IMR-90 (cell line): Measurements from ENCODE around the gene VASN. TPM values are rescaled to one million over a fixed set of nuclear protein-coding genes. Genes with fewer than 3 reads are reported as not detected.

Experiments
- ATAC-seq: fragments of 200-7000 bp; cut with Tn5 transposase; 2 replicates; pipeline ENCODE4 v1.9.1; 2020; ENCODE audit warnings: low read depth, mild to moderate bottlenecking, moderate library complexity
- BruUV-seq: library from RNA; stranded (reverse); fragments of 400-500 nt; replicated peaks from 2 replicates; lab custom pipeline; 2021; lab: Mats Ljungman, UMichigan
- CTCF ChIA-PET: fragments of 300-600 bp; formaldehyde crosslinking; extraction: SDS; loops from one replicate; lab custom pipeline; 2021; ENCODE audit warnings: antibody characterized with exemption; lab: Yijun Ruan, JAX
- POLR2A ChIA-PET: fragments of 300-600 bp; sonication (Branson Sonifier 250); formaldehyde crosslinking; loops from one replicate; lab custom pipeline; 2022; ENCODE audit warnings: antibody characterized with exemption; ENCODE audit not compliant: unreplicated experiment; lab: Charles Lee
- DNase-seq: peaks from one replicate; pipeline ENCODE4 v3.0.0; 2013
- H2AFZ ChIP-seq: replicated peaks from 2 replicates; pipeline ENCODE3; 2013; ENCODE audit warnings: low read length, mild to moderate bottlenecking; ENCODE audit not compliant: poor library complexity
- H2AK5ac ChIP-seq: 2 replicates; pipeline ENCODE4 v1.6.1; 2013; ENCODE audit warnings: low read depth, low read length, inconsistent platforms
- H2AK9ac ChIP-seq: replicated peaks from 2 replicates; pipeline ENCODE3; 2013; ENCODE audit warnings: mild to moderate bottlenecking, low read depth, low read length, moderate library complexity; ENCODE audit not compliant: poor library complexity
- H2BK120ac ChIP-seq: 2 replicates; pipeline ENCODE4 v1.6.1; 2013; ENCODE audit warnings: low read depth, low read length, inconsistent platforms
- H2BK15ac ChIP-seq: 3 replicates; pipeline ENCODE4 v1.6.1; 2013; ENCODE audit warnings: low read depth, low read length, inconsistent platforms
- H2BK20ac ChIP-seq: 2 replicates; pipeline ENCODE4 v1.6.1; 2013; ENCODE audit warnings: low read depth, mild to moderate bottlenecking, inconsistent platforms, low read length, moderate library complexity
- H2BK5ac ChIP-seq: 2 replicates; pipeline ENCODE4 v1.6.1; 2013; ENCODE audit warnings: mild to moderate bottlenecking, low read depth, low read length, inconsistent platforms; ENCODE audit not compliant: poor library complexity, severe bottlenecking
- H3K14ac ChIP-seq: replicated peaks from 2 replicates; pipeline ENCODE4 v1.6.1; 2013; ENCODE audit warnings: low read depth, low read length, inconsistent platforms
- H3K18ac ChIP-seq: 2 replicates; pipeline ENCODE4 v1.6.1; 2013; ENCODE audit warnings: low read depth, low read length, control low read depth
- H3K23ac ChIP-seq: 2 replicates; pipeline ENCODE4 v1.6.1; 2013; ENCODE audit warnings: low read depth, low read length, inconsistent platforms
- H3K27ac ChIP-seq: 2 replicates; pipeline ENCODE4 v1.5.1; 2013; ENCODE audit warnings: mild to moderate bottlenecking, control low read depth, low read length; ENCODE audit not compliant: insufficient read depth
- H3K27me3 ChIP-seq: 2 replicates; pipeline ENCODE4 v1.6.1; 2013; ENCODE audit warnings: low read length; ENCODE audit not compliant: control insufficient read depth, insufficient read depth
- H3K36me3 ChIP-seq: 2 replicates; pipeline ENCODE4 v1.6.1; 2013; ENCODE audit warnings: low read length, mixed read lengths; ENCODE audit not compliant: control insufficient read depth, insufficient read depth
- H3K4ac ChIP-seq: 2 replicates; pipeline ENCODE4 v1.6.1; 2013; ENCODE audit warnings: low read depth, low read length, inconsistent platforms
- H3K4me1 ChIP-seq: 2 replicates; pipeline ENCODE4 v1.6.1; 2013; ENCODE audit warnings: low read length, mixed read lengths; ENCODE audit not compliant: control insufficient read depth, insufficient read depth
- H3K4me2 ChIP-seq: 2 replicates; pipeline ENCODE4 v1.6.1; 2013; ENCODE audit warnings: low read depth, mild to moderate bottlenecking, control low read depth, low read length, moderate library complexity
- H3K4me3 ChIP-seq: 2 replicates; pipeline ENCODE4 v1.5.1; 2013; ENCODE audit warnings: low read depth, mild to moderate bottlenecking, control low read depth, low read length, moderate library complexity; ENCODE audit not compliant: insufficient read depth
- H3K56ac ChIP-seq: 2 replicates; pipeline ENCODE4 v1.6.1; 2013; ENCODE audit warnings: low read length, inconsistent platforms; ENCODE audit not compliant: insufficient read depth; ENCODE audit errors: extremely low read depth
- H3K79me1 ChIP-seq, 2 experiments: 2 replicates each; pipeline ENCODE4 v1.6.1; 2013; ENCODE audit warnings: low read length in 2 of 2, inconsistent platforms in 1 of 2, low read depth in 1 of 2
- H3K9ac ChIP-seq: 2 replicates; pipeline ENCODE4 v1.6.1; 2013; ENCODE audit warnings: low read depth, low read length, control low read depth
- H3K9me1 ChIP-seq: 2 replicates; pipeline ENCODE4 v1.6.1; 2013; ENCODE audit warnings: low read length, inconsistent platforms; ENCODE audit not compliant: insufficient read depth
- H3K9me3 ChIP-seq: 2 replicates; pipeline ENCODE4 v1.6.1; 2013; ENCODE audit warnings: low read length; ENCODE audit not compliant: control insufficient read depth, insufficient read depth
- H4K20me1 ChIP-seq: 2 replicates; pipeline ENCODE4 v1.6.1; 2013; ENCODE audit warnings: low read length, inconsistent platforms; ENCODE audit not compliant: insufficient read depth
- H4K5ac ChIP-seq: 2 replicates; pipeline ENCODE4 v1.6.1; 2013; ENCODE audit warnings: mild to moderate bottlenecking, low read depth, low read length, control low read depth
- H4K8ac ChIP-seq, 2 experiments: 2 replicates each; pipeline ENCODE4 v1.6.1; 2013; ENCODE audit warnings: low read depth in 2 of 2, low read length in 2 of 2, control low read depth in 1 of 2, inconsistent platforms in 1 of 2
- H4K91ac ChIP-seq: 2 replicates; pipeline ENCODE4 v1.6.1; 2013; ENCODE audit warnings: low read depth, low read length, inconsistent platforms; ENCODE audit not compliant: insufficient read depth
- CEBPB ChIP-seq: IDR thresholded peaks from 2 replicates; pipeline ENCODE4 v1.6.1; 2012; ENCODE audit warnings: low read depth, low read length, improper control_type of control experiment
- FOS ChIP-seq: fragments of 150-350 bp; IDR thresholded peaks from 2 replicates; pipeline ENCODE4 v1.6.1; 2016; ENCODE audit warnings: low read depth, low read length
- POLR2A ChIP-seq: IDR thresholded peaks from 2 replicates; pipeline ENCODE4 v1.6.1; 2012; ENCODE audit warnings: mild to moderate bottlenecking, low read depth, low read length
- SMC3 ChIP-seq: fragments of 150-350 bp; IDR thresholded peaks from 2 replicates; pipeline ENCODE4 v1.6.1; 2016; ENCODE audit warnings: low read depth, mild to moderate bottlenecking, antibody characterized with exemption, low read length, moderate library complexity
- WGBS, 2 experiments: methylation state at CpG; one replicate each; pipeline versions ENCODE4 v1.1.5 to v1.1.7; 2013; ENCODE audit warnings: missing lambda C conversion rate in 2 of 2; ENCODE audit not compliant: insufficient read length in 1 of 2; ENCODE audit errors: extremely low coverage in 2 of 2; 5-methylcytosine and 5-hydroxymethylcytosine counted together
- dilution Hi-C: fragments of 300-500 bp; cut with HindIII; formaldehyde crosslinking; loops from one replicate; pipeline ENCODE4 v1.14.3; 2018; ENCODE audit warnings: low sequenced_read_pairs; ENCODE audit not compliant: unreplicated experiment
- in situ Hi-C: fragments of 300-500 bp; cut with MboI; formaldehyde crosslinking; loops from 3 replicates; pipeline ENCODE4 v1.14.3; 2019; ENCODE audit warnings: low sequenced_read_pairs, inconsistent platforms, mixed read lengths
- intact Hi-C: fragments of 100-400 bp; cut with micrococcal nuclease; formaldehyde crosslinking; loops from 2 replicates; pipeline ENCODE4 v1.10.0; 2022
- polyA plus RNA-seq, 3 experiments: library from polyadenylated mRNA; depleted of rRNA; stranded (reverse); fragments of >200 nt; gene quantifications; 2 replicates each; pipeline ENCODE4 v1.2.3, GENCODE V29; 2012; ENCODE audit warnings: low replicate concordance in 1 of 3
- total RNA-seq: library from RNA; depleted of rRNA; stranded (reverse); fragments of >200 nt; gene quantifications from 2 replicates; pipeline ENCODE4 v1.2.3, GENCODE V29; 2012
- TF ChIP-seq, protein P1 (sequence below): conservative IDR thresholded peaks from 2 replicates; pipeline ENCODE4 v1.5.1; 2012; ENCODE audit warnings: mild to moderate bottlenecking, low read depth, low read length, improper control_type of control experiment
- TF ChIP-seq, protein P2 (sequence below): fragments of 150-350 bp; IDR thresholded peaks from 2 replicates; pipeline ENCODE4 v1.6.1; 2016; ENCODE audit warnings: low read depth, mild to moderate bottlenecking, low read length, moderate library complexity, borderline replicate concordance

The VASN gene
- total and polyA plus RNA-seq, 2 of the 4 experiments (the other 2 are of a cell fraction) = 9.3 to 87.2 TPM

DNA sequence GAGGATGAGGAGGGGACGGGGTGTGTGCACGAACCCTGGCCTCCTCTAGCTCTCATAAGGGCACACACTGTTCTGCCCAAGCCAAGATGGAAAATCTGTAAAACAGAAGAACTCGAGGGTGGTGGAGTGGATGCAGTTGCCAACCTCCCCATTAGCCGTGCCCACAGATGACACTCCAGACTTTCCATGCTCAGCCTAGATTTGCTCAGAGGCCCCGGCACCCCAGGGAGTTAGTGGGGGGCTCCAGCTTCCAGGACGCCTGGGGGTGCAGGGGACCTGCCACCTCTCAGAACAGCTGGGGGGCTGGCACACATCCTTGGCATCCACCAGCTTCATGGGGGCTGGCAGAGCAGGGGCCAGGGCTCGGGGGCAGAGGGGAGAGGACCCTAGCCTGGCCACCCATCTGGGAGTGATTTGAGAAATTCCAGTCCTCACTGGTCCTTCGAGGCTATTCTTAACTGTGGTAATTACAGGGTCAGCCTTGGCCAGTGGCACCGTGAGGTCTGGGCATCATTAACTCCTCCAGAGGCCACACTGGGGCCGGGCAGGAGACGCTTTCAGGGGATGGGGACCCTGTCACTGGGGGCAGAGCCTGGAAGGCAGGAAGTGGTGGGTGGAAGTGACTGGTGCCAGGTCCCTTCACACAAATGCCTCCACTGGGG lies 14.3 kb downstream of the VASN start:
- no peak overlapping the region for H2BK15ac ChIP-seq
- CTCF ChIA-PET = interaction anchor here (2.4 kb wide), 1 partner anchor 16 kb away, joined by 7 read pairs; no protein-coding TSS in a partner anchor
- DNase-seq = no peak
- no peak overlapping the region for H2AFZ ChIP-seq
- peaks cover 35% of the 10 kb centered on the region for H3K36me3 ChIP-seq
- peaks cover 63% of the 10 kb centered on the region for H4K20me1 ChIP-seq
- no peak overlapping the region for H3K4me3 ChIP-seq
- H4K5ac ChIP-seq = no peak overlapping the region
- H3K18ac ChIP-seq = no peak overlapping the region
- peak overlapping the region; percentile 15 for H2BK5ac ChIP-seq
- H3K79me1 ChIP-seq = peaks cover 0 to 81% of the 10 kb centered on the region in 2 experiments; a peak in 2 of 4 replicates
- H3K27me3 ChIP-seq = no peaks in the 10 kb centered on the region
- H3K27ac ChIP-seq = peak overlapping the region; percentile 23; the same call in 1 of the 2 replicates
- peak overlapping the region; percentile 47; the same call in 1 of the 2 replicates for H4K91ac ChIP-seq
- dilution Hi-C loops = no loop called here
- intact Hi-C loops = no loop called here
- H4K8ac ChIP-seq = 0 out of 4 replicates have a peak overlapping the region, but pooled peaks of 1 of the 2 experiments have one; percentile 9
- ATAC-seq = peak; percentile 7
- H2AK5ac ChIP-seq = peak overlapping the region; percentile 90
- no peak for TF ChIP-seq CEBPB
- TF ChIP-seq FOS = no peak
- TF ChIP-seq, protein P1, sequence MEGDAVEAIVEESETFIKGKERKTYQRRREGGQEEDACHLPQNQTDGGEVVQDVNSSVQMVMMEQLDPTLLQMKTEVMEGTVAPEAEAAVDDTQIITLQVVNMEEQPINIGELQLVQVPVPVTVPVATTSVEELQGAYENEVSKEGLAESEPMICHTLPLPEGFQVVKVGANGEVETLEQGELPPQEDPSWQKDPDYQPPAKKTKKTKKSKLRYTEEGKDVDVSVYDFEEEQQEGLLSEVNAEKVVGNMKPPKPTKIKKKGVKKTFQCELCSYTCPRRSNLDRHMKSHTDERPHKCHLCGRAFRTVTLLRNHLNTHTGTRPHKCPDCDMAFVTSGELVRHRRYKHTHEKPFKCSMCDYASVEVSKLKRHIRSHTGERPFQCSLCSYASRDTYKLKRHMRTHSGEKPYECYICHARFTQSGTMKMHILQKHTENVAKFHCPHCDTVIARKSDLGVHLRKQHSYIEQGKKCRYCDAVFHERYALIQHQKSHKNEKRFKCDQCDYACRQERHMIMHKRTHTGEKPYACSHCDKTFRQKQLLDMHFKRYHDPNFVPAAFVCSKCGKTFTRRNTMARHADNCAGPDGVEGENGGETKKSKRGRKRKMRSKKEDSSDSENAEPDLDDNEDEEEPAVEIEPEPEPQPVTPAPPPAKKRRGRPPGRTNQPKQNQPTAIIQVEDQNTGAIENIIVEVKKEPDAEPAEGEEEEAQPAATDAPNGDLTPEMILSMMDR = no peak
- TF ChIP-seq POLR2A = peak; percentile 5; the same call in 1 of the 2 replicates
- TF ChIP-seq SMC3 = 0 out of 2 replicates have a peak, but pooled peaks have one; percentile 1
- TF ChIP-seq, protein P2, sequence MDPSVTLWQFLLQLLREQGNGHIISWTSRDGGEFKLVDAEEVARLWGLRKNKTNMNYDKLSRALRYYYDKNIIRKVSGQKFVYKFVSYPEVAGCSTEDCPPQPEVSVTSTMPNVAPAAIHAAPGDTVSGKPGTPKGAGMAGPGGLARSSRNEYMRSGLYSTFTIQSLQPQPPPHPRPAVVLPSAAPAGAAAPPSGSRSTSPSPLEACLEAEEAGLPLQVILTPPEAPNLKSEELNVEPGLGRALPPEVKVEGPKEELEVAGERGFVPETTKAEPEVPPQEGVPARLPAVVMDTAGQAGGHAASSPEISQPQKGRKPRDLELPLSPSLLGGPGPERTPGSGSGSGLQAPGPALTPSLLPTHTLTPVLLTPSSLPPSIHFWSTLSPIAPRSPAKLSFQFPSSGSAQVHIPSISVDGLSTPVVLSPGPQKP = no peak
- POLR2A ChIA-PET = interaction anchor here (1.4 kb wide), 1 partner anchor 8 kb away, joined by 4 read pairs; no protein-coding TSS in a partner anchor
- no peak overlapping the region for H3K14ac ChIP-seq
- H3K9me3 ChIP-seq = no peaks in the 10 kb centered on the region
- BruUV-seq = no TSS peak
- no peak overlapping the region for H3K9ac ChIP-seq
- WGBS, 2 experiments = 58% methylated on average over 2 of the region's 11 CpGs; no CpG with 5 or more reads in 1 of the 2 experiments
- H3K23ac ChIP-seq = no peak overlapping the region
- H2BK120ac ChIP-seq = no peak overlapping the region
- in situ Hi-C loops = no loop called here
- H2BK20ac ChIP-seq = no peak overlapping the region
- peaks cover 21% of the 10 kb centered on the region for H3K9me1 ChIP-seq
- H2AK9ac ChIP-seq = peak overlapping the region; percentile 86
- H3K4me1 ChIP-seq = peaks cover 33% of the 10 kb centered on the region
- H3K56ac ChIP-seq = no peak overlapping the region
- H3K4me2 ChIP-seq = no peak overlapping the region
- peak overlapping the region; percentile 59; the same call in 1 of the 2 replicates for H3K4ac ChIP-seq
